Kidney epithelial cell (primary cell): ENCODE measurements around the gene TFAM. TPM values are rescaled to one million over a fixed set of nuclear protein-coding genes. Genes with fewer than 3 reads are reported as not detected.
"Not testable (repeated sequence)": the region's sequence is repeated elsewhere in the genome, so short reads cannot be mapped to it uniquely, and the experiment has no call there.

Source experiments
- DNase-seq: peaks from one replicate; pipeline ENCODE4 v3.0.0-alpha.2; 2010; ENCODE audit warnings: low read depth
- H3K27me3 ChIP-seq: 2 replicates; pipeline ENCODE4 v1.6.0; 2011; ENCODE audit warnings: low read length; ENCODE audit not compliant: control insufficient read depth, insufficient read depth
- H3K36me3 ChIP-seq: 2 replicates; pipeline ENCODE4 v1.5.1; 2011; ENCODE audit warnings: low read length; ENCODE audit not compliant: control insufficient read depth, insufficient read depth
- H3K4me3 ChIP-seq: 2 replicates; pipeline ENCODE4 v1.5.1; 2011; ENCODE audit warnings: low read depth, mild to moderate bottlenecking, control low read depth, low read length
- total RNA-seq: library from RNA; depleted of rRNA; stranded (reverse); fragments of >200 nt; gene quantifications from 2 replicates; pipeline ENCODE4 v1.2.3, GENCODE V29; 2015
- TF ChIP-seq, protein P1 (sequence below): IDR thresholded peaks from 2 replicates; pipeline ENCODE4 v1.5.1; 2011; ENCODE audit warnings: mild to moderate bottlenecking, moderate library complexity, low read length, control low read depth, inconsistent platforms; ENCODE audit not compliant: insufficient read depth, poor library complexity, severe bottlenecking

TFAM gene
- total RNA-seq, 1 donor from 2014 or later, result 32.4 TPM

- no peaks in the 10 kb centered on the region for H3K27me3 ChIP-seq
- H3K36me3 ChIP-seq, result no peaks in the 10 kb centered on the region
- no peak overlapping the region for H3K4me3 ChIP-seq
- TF ChIP-seq, protein P1, sequence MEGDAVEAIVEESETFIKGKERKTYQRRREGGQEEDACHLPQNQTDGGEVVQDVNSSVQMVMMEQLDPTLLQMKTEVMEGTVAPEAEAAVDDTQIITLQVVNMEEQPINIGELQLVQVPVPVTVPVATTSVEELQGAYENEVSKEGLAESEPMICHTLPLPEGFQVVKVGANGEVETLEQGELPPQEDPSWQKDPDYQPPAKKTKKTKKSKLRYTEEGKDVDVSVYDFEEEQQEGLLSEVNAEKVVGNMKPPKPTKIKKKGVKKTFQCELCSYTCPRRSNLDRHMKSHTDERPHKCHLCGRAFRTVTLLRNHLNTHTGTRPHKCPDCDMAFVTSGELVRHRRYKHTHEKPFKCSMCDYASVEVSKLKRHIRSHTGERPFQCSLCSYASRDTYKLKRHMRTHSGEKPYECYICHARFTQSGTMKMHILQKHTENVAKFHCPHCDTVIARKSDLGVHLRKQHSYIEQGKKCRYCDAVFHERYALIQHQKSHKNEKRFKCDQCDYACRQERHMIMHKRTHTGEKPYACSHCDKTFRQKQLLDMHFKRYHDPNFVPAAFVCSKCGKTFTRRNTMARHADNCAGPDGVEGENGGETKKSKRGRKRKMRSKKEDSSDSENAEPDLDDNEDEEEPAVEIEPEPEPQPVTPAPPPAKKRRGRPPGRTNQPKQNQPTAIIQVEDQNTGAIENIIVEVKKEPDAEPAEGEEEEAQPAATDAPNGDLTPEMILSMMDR, result no peak
- no peak for DNase-seq
Observed at GRCh38 chr10:58404001-58404400, 18.8 kb downstream of the TFAM start.

- no peak for DNase-seq
- Histone ChIP-seq H3K27me3 (no peaks in the 10 kb centered on the region), H3K4me3 (no peak overlapping the region), H3K36me3 (no peaks in the 10 kb centered on the region)
- TF ChIP-seq, protein P1, result no peak
Observed at GRCh38 chr10:58409956-58410610, 24.9 kb downstream of the TFAM start.

GRCh38 chr10:58412502-58412961 is 27.3 kb downstream of the TFAM start:
- Histone ChIP-seq H3K27me3 (no peaks in the 10 kb centered on the region), H3K36me3 (no peaks in the 10 kb centered on the region), H3K4me3 (no peak overlapping the region)
- peak; percentile 88 for DNase-seq
- TF ChIP-seq, protein P1, result peak; percentile 23

DNA sequence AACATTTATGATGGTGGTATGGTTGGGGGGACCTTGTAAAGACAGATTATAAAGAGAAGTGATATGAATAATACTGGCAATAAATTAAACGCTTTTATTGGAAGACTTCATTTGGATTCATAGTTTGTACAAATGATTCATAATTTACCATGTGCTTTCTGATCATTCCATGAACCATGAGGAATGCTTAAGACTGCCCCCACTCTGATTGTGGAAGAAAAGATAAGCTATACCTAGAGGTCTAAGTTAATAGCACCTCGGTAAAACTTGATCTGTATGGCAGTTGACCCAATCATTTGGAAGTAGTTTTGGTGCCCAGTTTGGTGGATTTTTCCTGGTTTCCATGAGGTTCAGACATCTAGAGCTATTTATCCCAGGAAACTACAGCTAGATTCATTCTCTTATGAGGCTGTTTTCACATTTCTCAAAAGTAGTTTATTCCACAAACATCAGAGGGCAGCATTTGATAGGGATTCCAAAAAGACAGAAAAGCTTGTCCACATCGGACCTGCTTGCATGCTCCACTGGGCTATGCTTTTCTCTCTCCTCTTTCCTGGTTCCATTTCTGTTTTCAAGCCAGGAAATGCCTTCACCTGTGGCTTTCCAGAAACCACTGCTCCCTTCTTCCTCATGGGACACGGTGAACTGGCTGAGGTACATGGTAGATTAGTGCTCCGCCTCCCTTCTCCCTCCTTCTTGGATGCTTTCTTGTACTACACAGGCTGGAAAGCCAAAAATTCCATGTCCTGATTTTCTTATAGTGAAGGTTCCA is 29.2 kb downstream of the TFAM start:
- Histone ChIP-seq H3K36me3 (no peaks in the 10 kb centered on the region), H3K4me3 (no peak overlapping the region), H3K27me3 (no peaks in the 10 kb centered on the region)
- peak; percentile 70 for DNase-seq
- TF ChIP-seq, protein P1, result peak; percentile 39

DNA sequence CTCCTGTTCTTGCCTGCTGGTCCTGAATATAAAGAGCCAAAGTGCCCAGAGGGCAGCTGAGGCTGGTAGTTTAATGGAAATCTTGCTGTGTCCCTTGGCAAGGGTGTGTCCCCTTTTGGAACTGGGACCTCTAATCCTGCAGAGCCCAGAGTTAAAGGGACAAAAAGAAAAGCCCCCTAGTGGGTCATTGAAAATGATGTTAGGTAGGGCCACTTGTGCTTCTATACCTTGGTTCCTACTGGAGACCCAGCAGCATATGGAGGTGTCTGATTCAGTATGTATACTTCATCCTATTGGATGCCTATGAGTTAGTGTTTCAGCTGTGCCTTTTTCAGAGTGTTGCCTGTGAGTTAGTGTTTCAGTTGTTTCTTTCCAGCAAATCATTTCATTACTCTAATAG is 30.5 kb downstream of the TFAM start:
- Histone ChIP-seq H3K36me3 (no peaks in the 10 kb centered on the region), H3K4me3 (no peak overlapping the region), H3K27me3 (no peaks in the 10 kb centered on the region)
- TF ChIP-seq, protein P1, result no peak
- DNase-seq, result no peak

- H3K4me3 ChIP-seq, DNase-seq: not testable (repeated sequence)
Observed at GRCh38 chr10:58417902-58418301, 32.7 kb downstream of the TFAM start.

More at GRCh38 chr10:58417902-58418301, 32.7 kb downstream of the TFAM start:
- H3K27me3 ChIP-seq, H3K36me3 ChIP-seq: not testable (repeated sequence)
